A673 (cell line): ENCODE results near the gene SPNS1. TPM values are rescaled to one million over a fixed set of nuclear protein-coding genes. Genes with fewer than 3 reads are reported as not detected.

Experiments used
- BruUV-seq: library from RNA; stranded (reverse); fragments of 400-500 nt; replicated peaks from 2 replicates; lab custom pipeline; 2021; lab: Mats Ljungman, UMichigan
- CTCF ChIA-PET: fragments of 300-600 bp; sonication (Branson Sonifier 250); formaldehyde crosslinking; loops from one replicate; lab custom pipeline; 2022; ENCODE audit warnings: antibody characterized with exemption; lab: Charles Lee
- POLR2A ChIA-PET: fragments of 300-600 bp; sonication (Branson Sonifier 250); formaldehyde crosslinking; loops from one replicate; lab custom pipeline; 2022; ENCODE audit warnings: antibody characterized with exemption; ENCODE audit not compliant: low non-redundant PET; lab: Charles Lee
- DNase-seq: peaks from one replicate; pipeline ENCODE4 v3.0.0-alpha.2; 2015; ENCODE audit warnings: low spot score
- H3K27ac ChIP-seq: fragments of 200-600 bp; sonication (generic); 2 replicates; pipeline ENCODE4 v1.5.1; 2016; ENCODE audit warnings: mixed run types, low read depth, mild to moderate bottlenecking, mixed read lengths, antibody characterized with exemption, low read length; ENCODE audit not compliant: poor library complexity, severe bottlenecking
- H3K27me3 ChIP-seq: fragments of 200-600 bp; sonication (generic); replicated peaks from 2 replicates; pipeline ENCODE4 v1.6.1; 2017; ENCODE audit warnings: mixed run types, low read depth, mild to moderate bottlenecking, mixed read lengths, antibody characterized with exemption, low read length; ENCODE audit not compliant: insufficient read depth, poor library complexity
- H3K36me3 ChIP-seq: fragments of 200-600 bp; sonication (generic); 2 replicates; pipeline ENCODE4 v1.6.1; 2016; ENCODE audit warnings: mixed run types, mild to moderate bottlenecking, mixed read lengths, antibody characterized with exemption, low read length; ENCODE audit not compliant: insufficient read depth, poor library complexity, severe bottlenecking
- H3K4me1 ChIP-seq: fragments of 200-600 bp; sonication (generic); 2 replicates; pipeline ENCODE4 v1.6.1; 2017; ENCODE audit warnings: mixed run types, mild to moderate bottlenecking, mixed read lengths, antibody characterized with exemption, low read length; ENCODE audit not compliant: insufficient read depth, poor library complexity, severe bottlenecking
- H3K4me3 ChIP-seq: fragments of 200-600 bp; sonication (generic); 2 replicates; pipeline ENCODE4 v1.5.1; 2016; ENCODE audit warnings: low read depth, mixed run types, mild to moderate bottlenecking, mixed read lengths, low read length; ENCODE audit not compliant: poor library complexity, severe bottlenecking
- H3K9me3 ChIP-seq: fragments of 200-600 bp; sonication (generic); 2 replicates; pipeline ENCODE4 v1.6.1; 2016; ENCODE audit warnings: mixed run types, low read depth, mild to moderate bottlenecking, mixed read lengths, antibody characterized with exemption, low read length; ENCODE audit not compliant: poor library complexity, severe bottlenecking
- EZH2 ChIP-seq: fragments of 200-600 bp; sonication (generic); IDR thresholded peaks from 2 replicates; pipeline ENCODE4 v1.6.1; 2017; ENCODE audit warnings: borderline replicate concordance, low read depth, mild to moderate bottlenecking, mixed read lengths, antibody characterized with exemption, low read length; ENCODE audit not compliant: poor library complexity, severe bottlenecking
- intact Hi-C: fragments of 100-400 bp; cut with micrococcal nuclease; formaldehyde crosslinking; loops from one replicate; pipeline ENCODE4 v1.10.0; 2022; ENCODE audit not compliant: unreplicated experiment
- total RNA-seq: library from RNA; stranded (reverse); gene quantifications from 2 replicates; pipeline ENCODE4 v1.2.3, GENCODE V29; 2021
- TF ChIP-seq, protein P1 (sequence below): fragments of 300-800, 200-600 bp; sonication (generic); conservative IDR thresholded peaks from 2 replicates; pipeline ENCODE4 v1.5.1; 2017; ENCODE audit warnings: low read depth, mild to moderate bottlenecking, antibody characterized with exemption, low read length, moderate library complexity, mixed read lengths

Gene SPNS1
- total RNA-seq, 1 experiment from 2014 or later = 46.3 TPM

- Histone ChIP-seq H3K9me3 (no peaks in the 10 kb centered on the region), H3K4me3 (no peak overlapping the region), H3K27ac (no peak overlapping the region), H3K27me3 (no peaks in the 10 kb centered on the region), H3K36me3 (no peaks in the 10 kb centered on the region), H3K4me1 (no peaks in the 10 kb centered on the region)
- intact Hi-C loops = no loop called here
- ChIA-PET CTCF (no interaction called here), POLR2A (no interaction called here)
- no peak for DNase-seq
- BruUV-seq = no TSS peak
- TF ChIP-seq, protein P1, sequence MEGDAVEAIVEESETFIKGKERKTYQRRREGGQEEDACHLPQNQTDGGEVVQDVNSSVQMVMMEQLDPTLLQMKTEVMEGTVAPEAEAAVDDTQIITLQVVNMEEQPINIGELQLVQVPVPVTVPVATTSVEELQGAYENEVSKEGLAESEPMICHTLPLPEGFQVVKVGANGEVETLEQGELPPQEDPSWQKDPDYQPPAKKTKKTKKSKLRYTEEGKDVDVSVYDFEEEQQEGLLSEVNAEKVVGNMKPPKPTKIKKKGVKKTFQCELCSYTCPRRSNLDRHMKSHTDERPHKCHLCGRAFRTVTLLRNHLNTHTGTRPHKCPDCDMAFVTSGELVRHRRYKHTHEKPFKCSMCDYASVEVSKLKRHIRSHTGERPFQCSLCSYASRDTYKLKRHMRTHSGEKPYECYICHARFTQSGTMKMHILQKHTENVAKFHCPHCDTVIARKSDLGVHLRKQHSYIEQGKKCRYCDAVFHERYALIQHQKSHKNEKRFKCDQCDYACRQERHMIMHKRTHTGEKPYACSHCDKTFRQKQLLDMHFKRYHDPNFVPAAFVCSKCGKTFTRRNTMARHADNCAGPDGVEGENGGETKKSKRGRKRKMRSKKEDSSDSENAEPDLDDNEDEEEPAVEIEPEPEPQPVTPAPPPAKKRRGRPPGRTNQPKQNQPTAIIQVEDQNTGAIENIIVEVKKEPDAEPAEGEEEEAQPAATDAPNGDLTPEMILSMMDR = no peak
- no peak for TF ChIP-seq EZH2
Measured at GRCh38 chr16:29007730-29008593, 33.4 kb downstream of the SPNS1 start.

DNA sequence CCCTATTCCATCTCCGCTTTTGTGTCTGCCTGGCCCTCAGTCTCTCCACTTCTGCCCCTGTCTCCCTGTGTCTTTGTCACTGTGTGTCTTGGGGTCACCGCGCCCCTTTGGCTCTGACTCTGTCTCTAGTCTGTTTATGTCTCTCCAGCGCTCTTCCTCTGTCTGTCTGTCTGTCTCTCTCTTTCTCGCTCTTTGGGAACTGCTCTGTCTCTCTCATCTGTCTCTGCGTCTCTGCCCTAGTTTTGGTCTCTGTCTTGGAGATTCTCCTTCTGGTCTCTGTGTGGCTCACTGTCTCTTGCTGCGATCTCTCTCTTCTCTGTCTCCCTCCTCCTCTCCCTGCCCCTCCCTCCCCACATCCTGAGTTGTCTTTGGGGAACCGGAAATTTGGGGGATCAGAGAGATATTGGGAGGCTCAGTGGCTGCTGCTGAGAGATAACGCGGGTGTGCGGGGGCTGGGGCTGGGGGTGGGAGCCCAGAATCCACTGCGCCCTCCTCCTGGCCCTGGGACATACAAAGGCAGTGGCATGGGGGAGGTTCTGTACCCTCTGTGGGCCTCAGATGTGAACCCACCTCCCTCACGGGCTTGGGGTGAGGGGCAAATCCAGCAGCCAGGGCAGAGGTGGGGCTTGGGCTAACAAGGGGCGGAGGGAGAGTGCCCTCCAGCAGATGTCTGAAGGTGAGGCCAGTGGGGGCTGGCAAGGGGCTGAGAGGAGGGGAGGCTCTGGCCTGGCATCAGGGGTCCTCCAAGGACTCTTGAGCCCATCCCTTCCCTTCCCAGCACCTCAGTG is 34.7 kb downstream of the SPNS1 start:
- TF ChIP-seq, protein P1 = no peak
- TF ChIP-seq EZH2 = no peak
- no TSS peak for BruUV-seq
- H3K9me3 ChIP-seq = no peaks in the 10 kb centered on the region
- no peaks in the 10 kb centered on the region for H3K27me3 ChIP-seq
- ChIA-PET POLR2A (no interaction called here), CTCF (no interaction called here)
- no peak for DNase-seq
- no peak overlapping the region for H3K4me3 ChIP-seq
- intact Hi-C loops = no loop called here
- H3K36me3 ChIP-seq = no peaks in the 10 kb centered on the region
- no peak overlapping the region for H3K27ac ChIP-seq
- H3K4me1 ChIP-seq = no peaks in the 10 kb centered on the region

GRCh38 chr16:29009838-29010166 is 35.2 kb downstream of the SPNS1 start:
- no peak for TF ChIP-seq EZH2
- TF ChIP-seq, protein P1 = no peak
- H3K4me1 ChIP-seq = no peaks in the 10 kb centered on the region
- H3K27ac ChIP-seq = no peak overlapping the region
- BruUV-seq = no TSS peak
- CTCF ChIA-PET = no interaction called here
- H3K36me3 ChIP-seq = no peaks in the 10 kb centered on the region
- no peaks in the 10 kb centered on the region for H3K9me3 ChIP-seq
- H3K27me3 ChIP-seq = no peaks in the 10 kb centered on the region
- no peak for DNase-seq
- intact Hi-C loops = no loop called here
- POLR2A ChIA-PET = no interaction called here
- H3K4me3 ChIP-seq = no peak overlapping the region
